ENCODE results near the gene RUNX1.
"Not testable (repeated sequence)": the region's sequence is repeated elsewhere in the genome, so short reads cannot be mapped to it uniquely, and the experiment has no call there.

RUNX1 gene

DNA sequence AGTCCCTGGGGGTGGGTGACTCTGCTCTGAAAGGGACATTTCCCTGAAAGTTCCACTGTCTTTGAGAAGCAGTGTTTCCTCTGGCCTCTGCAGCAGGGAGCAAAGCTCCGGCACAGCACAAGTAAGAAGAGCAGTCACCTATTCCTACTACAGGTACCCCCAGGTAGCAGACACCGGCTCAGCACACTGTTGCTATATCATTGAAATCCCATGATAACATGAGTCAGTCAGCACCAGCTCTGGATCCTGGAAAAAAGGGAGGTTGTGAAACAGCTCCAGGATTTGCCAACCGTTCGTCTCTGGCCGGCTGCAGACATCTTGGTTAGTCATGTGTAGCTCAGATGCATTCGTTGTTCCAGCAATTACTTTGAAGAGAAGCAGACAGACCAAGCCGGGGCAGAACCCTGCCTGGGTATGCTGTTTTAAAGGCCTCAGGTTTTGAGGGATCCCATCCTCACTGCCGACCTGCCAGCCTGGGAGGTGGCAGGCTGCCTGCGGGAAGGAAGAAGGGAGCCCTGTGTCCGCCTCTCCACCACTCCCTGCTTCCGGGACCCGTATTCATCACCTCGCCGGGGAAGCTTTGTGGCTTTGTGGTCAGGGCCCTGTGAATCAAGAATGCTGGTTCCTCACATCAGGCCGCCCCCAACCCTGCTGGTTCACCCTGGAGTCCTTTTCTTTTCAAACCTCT lies 241.1 kb downstream of the RUNX1 start:
- FAIRE-seq: no peak
- DNase-seq (ENCODE audit: insufficient read length): no peak
- TF ChIP-seq TAF1 (IDR thresholded peaks at IDR 0.05; ENCODE audit: borderline replicate concordance, low read depth, low read length) (no peak), POLR2AphosphoS5 (IDR thresholded peaks at IDR 0.05; ENCODE audit: low read depth, low read length) (no peak), POLR2A (IDR thresholded peaks at IDR 0.05; ENCODE audit: low read depth, low read length) (no peak)

DNA sequence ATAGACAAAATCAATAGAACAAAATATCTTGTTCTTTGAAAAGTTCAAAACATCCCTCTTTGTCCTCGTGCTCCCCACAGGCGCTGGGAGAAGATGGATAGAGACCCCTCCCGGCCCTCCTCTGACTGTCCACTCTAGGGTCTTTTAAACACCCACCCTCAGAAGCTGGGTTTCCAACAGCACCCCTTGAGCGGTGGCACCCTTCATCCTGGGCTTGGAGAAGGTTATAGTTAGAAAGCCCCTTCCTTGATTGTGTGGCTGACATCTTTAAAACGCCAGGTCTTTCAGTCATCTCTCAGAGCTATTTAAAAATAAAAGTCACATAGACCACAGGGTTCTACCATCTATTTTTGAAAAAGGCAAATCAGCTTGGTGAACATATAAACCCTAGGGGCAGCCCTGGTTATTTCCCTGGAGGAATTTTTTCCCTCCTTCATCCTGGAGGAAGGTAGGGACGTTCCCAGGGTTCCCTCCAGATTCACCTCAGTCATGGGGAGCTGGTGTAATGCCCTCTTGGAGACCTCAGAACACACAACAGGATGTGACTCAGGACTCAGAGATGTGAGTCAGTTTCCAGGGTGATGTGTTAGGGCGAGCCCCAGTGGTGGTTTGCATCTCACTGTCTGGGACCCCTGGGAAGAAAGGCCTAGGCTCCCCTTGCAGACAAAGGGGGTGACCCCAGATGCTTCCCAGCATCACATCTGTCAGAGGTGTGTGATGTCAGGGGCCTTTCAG lies 241.8 kb downstream of the RUNX1 start:
- no peak for TF ChIP-seq POLR2A (IDR thresholded peaks at IDR 0.05; ENCODE audit: low read depth, low read length)
- no peak for TF ChIP-seq TAF1 (IDR thresholded peaks at IDR 0.05; ENCODE audit: borderline replicate concordance, low read depth, low read length)
- no peak for TF ChIP-seq POLR2AphosphoS5 (IDR thresholded peaks at IDR 0.05; ENCODE audit: low read depth, low read length)
- peak; percentile 33 for FAIRE-seq
- DNase-seq (ENCODE audit: insufficient read length): no peak

DNA sequence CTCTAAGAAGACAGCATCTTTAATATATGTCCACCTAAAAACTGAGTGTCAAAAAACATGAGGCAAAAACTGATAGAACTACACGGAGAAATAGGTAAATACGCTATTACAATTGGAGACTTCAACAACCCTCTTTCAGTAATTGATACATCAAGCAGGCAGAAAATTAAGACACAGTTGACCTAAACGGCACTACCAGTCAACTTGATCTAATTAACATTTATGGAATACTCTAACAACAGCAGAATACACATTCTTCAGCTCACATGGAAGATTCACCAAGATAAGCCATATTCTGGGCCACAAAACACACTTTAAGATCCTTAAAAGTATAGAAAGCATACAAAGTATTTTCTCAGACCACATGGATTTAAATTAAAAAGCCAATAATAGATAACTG lies 242.7 kb downstream of the RUNX1 start:
- DNase-seq (ENCODE audit: insufficient read length) (no peak), FAIRE-seq (no peak)
- TF ChIP-seq POLR2AphosphoS5 (IDR thresholded peaks at IDR 0.05; ENCODE audit: low read depth, low read length) (no peak), TAF1 (IDR thresholded peaks at IDR 0.05; ENCODE audit: borderline replicate concordance, low read depth, low read length) (no peak), POLR2A (IDR thresholded peaks at IDR 0.05; ENCODE audit: low read depth, low read length) (no peak)

DNA sequence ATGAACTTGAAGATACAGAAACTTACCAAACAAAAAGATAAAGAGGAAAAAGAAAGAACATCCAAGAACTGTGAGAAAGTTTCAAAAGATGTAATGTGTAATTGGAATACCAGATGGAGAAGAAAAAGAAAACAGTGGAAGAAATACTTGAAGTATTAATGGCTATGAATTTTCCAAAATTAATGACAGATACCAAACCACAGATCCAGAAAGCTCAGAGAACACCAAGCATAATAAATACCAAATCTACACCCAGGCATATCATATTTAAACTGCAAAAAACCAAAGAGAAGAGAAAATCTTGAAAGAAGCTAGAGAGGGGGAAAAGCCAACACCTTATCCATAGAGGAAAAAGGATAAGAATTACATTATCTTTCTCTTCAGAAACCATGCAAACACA lies 243.9 kb downstream of the RUNX1 start:
- DNase-seq (ENCODE audit: insufficient read length) (no peak), FAIRE-seq (no peak)
- TF ChIP-seq TAF1 (IDR thresholded peaks at IDR 0.05; ENCODE audit: borderline replicate concordance, low read depth, low read length): no peak
- TF ChIP-seq POLR2AphosphoS5 (IDR thresholded peaks at IDR 0.05; ENCODE audit: low read depth, low read length): no peak
- no peak for TF ChIP-seq POLR2A (IDR thresholded peaks at IDR 0.05; ENCODE audit: low read depth, low read length)

DNA sequence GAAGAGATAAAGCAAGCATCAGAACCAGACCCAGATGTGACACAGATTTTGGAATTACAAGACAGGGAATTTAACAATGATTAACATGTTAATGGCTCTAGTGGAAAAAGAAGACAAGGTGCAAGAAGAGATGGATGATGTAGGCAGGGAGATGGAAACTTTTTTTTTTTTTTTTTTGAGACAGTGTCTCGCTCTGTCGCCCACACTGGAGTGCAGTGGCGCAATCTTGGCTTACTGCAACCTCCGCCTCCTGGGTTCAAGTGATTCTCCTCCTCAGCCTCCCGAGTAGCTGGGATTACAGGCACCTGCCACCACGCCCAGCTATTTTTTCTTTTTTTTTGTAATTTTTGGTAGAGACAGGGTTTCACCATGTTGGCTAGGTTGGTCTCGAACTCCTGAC lies 244.5 kb downstream of the RUNX1 start:
- FAIRE-seq; DNase-seq (ENCODE audit: insufficient read length): not testable (repeated sequence)

DNA sequence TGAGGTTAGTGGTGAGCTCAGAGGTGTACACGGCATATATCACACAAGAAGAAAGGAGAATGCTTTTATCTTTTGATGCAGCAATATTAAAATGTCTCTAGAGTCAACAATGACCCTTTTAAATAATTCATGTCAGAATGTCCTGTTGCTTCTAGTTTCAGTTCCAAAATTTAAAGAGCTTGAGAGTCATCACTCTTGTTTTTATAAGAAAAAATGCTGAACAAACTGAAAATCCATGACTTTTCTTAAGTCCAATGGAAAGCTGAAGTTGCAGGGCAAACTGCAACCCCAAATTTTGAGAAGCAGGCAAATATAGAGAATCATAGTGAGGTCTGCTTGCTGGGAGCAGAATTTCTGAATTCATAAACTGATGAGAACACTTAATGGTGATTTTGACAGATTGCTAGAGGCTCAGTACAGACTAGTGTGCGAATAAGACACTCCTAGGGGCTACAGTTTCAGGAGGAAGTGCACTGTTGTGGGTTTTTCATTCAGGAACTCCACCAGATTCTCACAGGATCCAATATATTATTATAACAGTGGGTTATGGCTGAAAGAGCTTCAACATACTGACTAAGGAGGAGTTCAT lies 245.2 kb downstream of the RUNX1 start:
- TF ChIP-seq TAF1 (IDR thresholded peaks at IDR 0.05; ENCODE audit: borderline replicate concordance, low read depth, low read length): no peak
- TF ChIP-seq POLR2A (IDR thresholded peaks at IDR 0.05; ENCODE audit: low read depth, low read length): no peak
- no peak for TF ChIP-seq POLR2AphosphoS5 (IDR thresholded peaks at IDR 0.05; ENCODE audit: low read depth, low read length)
- FAIRE-seq: no peak
- no peak for DNase-seq (ENCODE audit: insufficient read length)

DNA sequence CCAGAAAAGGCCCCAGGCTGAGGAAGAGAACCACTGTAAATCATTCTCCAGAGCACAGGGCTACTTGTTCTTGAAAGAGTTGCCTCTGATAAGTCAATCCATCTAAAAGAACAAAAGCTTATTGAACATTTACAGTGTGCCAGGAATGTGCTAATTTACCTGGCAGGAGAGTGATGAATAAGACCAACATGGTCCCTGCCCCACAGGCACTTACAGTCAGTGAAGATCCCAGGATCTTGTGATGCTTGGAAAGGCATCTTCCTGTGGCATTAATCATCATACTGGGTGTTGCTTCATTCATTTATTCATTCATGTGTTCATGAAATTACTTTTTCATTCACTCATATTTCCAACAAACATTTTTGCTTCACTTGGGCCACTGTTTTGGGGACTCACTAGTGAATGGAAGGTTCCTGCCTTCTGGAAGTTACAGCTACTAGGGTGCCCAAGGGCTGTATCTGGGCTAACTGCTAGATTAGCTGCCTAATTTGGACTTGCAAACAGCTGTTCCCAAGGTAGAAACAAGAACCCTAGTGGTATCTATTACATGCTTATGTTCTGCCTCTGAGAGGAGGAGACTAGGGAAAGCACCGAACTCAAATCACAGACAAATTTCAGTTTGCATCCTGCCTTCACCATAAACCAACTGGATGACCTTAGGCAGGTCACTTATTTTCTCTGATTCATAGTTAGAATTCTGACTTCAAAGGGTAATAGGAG lies 246.8 kb downstream of the RUNX1 start:
- FAIRE-seq (no peak), DNase-seq (ENCODE audit: insufficient read length) (no peak)
- no peak for TF ChIP-seq POLR2A (IDR thresholded peaks at IDR 0.05; ENCODE audit: low read depth, low read length)
- no peak for TF ChIP-seq TAF1 (IDR thresholded peaks at IDR 0.05; ENCODE audit: borderline replicate concordance, low read depth, low read length)
- TF ChIP-seq POLR2AphosphoS5 (IDR thresholded peaks at IDR 0.05; ENCODE audit: low read depth, low read length): no peak

DNA sequence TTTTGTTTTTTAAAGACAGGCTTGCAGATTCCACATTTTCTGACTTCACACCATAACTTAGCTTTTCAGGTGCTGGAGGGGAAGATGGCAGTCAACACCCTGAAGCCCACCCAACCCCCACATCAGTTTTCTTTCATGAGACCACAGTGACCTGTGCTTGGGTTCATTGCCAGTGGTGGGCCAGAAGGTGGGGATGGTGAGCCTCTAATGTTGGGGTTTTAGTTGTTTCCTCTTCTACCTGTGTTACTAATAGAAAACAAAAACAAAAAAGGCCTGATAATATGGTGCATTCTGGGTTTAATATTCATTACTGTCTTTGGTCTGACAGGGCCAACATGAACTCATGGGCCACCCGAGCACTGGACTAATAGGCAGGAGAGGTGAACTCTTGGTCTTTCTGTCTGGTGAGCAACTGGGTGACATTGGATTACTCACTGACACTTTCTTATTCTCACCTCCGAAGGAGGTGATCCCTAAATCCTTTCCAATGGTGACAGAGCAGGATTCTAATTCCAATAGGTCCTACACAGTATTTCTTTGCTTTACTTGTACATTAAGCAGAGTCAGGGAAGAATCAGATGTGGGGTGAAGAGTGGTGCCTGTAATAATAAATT lies 247.5 kb downstream of the RUNX1 start:
- no peak for TF ChIP-seq POLR2A (IDR thresholded peaks at IDR 0.05; ENCODE audit: low read depth, low read length)
- TF ChIP-seq TAF1 (IDR thresholded peaks at IDR 0.05; ENCODE audit: borderline replicate concordance, low read depth, low read length): no peak
- TF ChIP-seq POLR2AphosphoS5 (IDR thresholded peaks at IDR 0.05; ENCODE audit: low read depth, low read length): no peak
- FAIRE-seq (peak; percentile 9), DNase-seq (ENCODE audit: insufficient read length) (no peak)

DNA sequence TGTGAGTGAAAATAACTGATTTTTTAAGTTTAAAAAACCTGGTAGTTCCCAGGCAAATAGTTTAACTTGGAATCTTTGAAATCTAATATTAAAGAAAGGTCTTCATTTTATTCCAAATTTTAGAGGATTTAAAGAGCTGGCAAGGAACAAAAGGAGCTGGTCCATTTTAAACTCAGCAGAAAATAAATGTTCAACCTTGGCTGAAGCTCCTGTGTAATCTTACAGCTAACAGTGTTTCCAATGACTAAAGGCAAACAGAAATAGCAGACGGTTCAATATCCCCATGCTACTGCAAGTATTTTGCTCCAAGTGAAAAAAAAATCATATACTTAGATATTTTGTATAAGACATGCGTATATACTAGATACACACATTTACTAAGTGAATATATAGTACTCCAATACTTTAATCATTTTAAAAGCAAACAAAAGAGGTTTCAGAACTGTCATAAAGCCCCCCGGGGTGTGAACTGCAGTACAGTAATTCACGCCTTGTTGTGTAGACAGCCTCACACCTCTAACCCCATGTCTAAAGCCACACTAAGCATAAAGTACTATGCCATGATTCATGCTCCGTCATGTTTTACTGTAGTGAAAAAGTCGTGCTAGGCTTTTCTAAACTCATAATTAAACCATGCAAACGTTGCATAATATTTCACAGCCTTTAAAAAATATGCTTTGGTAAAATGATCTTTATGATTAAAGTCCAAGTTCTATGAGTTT lies 248.1 kb downstream of the RUNX1 start:
- DNase-seq (ENCODE audit: insufficient read length) (no peak), FAIRE-seq (no peak)
- no peak for TF ChIP-seq POLR2AphosphoS5 (IDR thresholded peaks at IDR 0.05; ENCODE audit: low read depth, low read length)
- TF ChIP-seq POLR2A (IDR thresholded peaks at IDR 0.05; ENCODE audit: low read depth, low read length): no peak
- TF ChIP-seq TAF1 (IDR thresholded peaks at IDR 0.05; ENCODE audit: borderline replicate concordance, low read depth, low read length): no peak

DNA sequence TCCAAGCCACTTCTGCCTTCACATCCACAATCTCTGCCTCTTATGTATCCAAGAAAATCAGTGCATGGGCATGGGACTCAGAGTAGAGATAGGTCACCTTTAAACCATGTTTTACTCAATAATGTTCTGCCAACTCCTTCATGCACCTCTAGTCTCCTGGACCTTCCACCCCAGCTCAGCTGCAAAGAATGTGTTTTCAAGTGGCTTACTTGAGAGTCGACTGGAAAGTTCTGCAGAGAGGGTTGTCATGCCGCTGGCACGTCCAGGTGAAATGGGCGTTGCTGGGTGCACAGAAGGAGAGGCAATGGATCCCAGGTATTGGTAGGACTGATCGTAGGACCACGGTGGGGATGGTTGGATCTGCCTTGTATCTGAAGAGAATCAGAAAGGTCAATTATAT lies 250.0 kb downstream of the RUNX1 start:
- FAIRE-seq (no peak), DNase-seq (ENCODE audit: insufficient read length) (no peak)
- TF ChIP-seq TAF1 (IDR thresholded peaks at IDR 0.05; ENCODE audit: borderline replicate concordance, low read depth, low read length): no peak
- TF ChIP-seq POLR2A (IDR thresholded peaks at IDR 0.05; ENCODE audit: low read depth, low read length): no peak
- no peak for TF ChIP-seq POLR2AphosphoS5 (IDR thresholded peaks at IDR 0.05; ENCODE audit: low read depth, low read length)
